Breast epithelium (tissue), 4 donors: ENCODE measurements around the gene MEF2C. TPM values are rescaled to one million over a fixed set of nuclear protein-coding genes. Genes with fewer than 3 reads are reported as not detected.

Experiments used
- DNase-seq, 2 donors: peaks; one replicate each; pipeline ENCODE4 v3.0.0-alpha.2; 2019; ENCODE audit warnings: low spot score in 2 of 2
- H3K27ac ChIP-seq, 2 donors: fragments of 200-600 bp; sonication (generic) in 1 of 2; one replicate each; pipeline ENCODE4 v1.5.1; 2016 to 2019; ENCODE audit warnings: mild to moderate bottlenecking in 1 of 2
- H3K27me3 ChIP-seq, 2 donors: fragments of 200-600 bp; sonication (generic) in 1 of 2; one replicate each; pipeline versions ENCODE4 v1.5.1 to v1.6.0; 2017 to 2019; ENCODE audit warnings: control low read depth in 1 of 2, mild to moderate bottlenecking in 1 of 2
- H3K36me3 ChIP-seq: fragments of 200-600 bp; one replicate; pipeline ENCODE4 v1.5.1; 2019
- H3K4me1 ChIP-seq, 2 donors: fragments of 200-600 bp; sonication (generic); one replicate each; pipeline ENCODE4 v1.5.1; 2016 to 2019; ENCODE audit warnings: control low read depth in 1 of 2
- H3K4me3 ChIP-seq, 3 donors: fragments of 200-600 bp; sonication (generic); 1 replicate in 2 of 3; 2 replicates in 1 of 3; pipeline ENCODE4 v1.5.1; 2016 to 2019; ENCODE audit warnings: mild to moderate bottlenecking in 3 of 3, moderate library complexity in 2 of 3
- H3K9me3 ChIP-seq, 2 donors: fragments of 200-600 bp; sonication (generic) in 1 of 2; one replicate each; pipeline ENCODE4 v1.5.1; 2016 to 2019; ENCODE audit warnings: control low read depth in 1 of 2
- CTCF ChIP-seq, 3 donors: fragments of 450-650 bp; IDR thresholded peaks; one replicate each; pipeline ENCODE4 v1.5.1; 2016 to 2017; ENCODE audit warnings: antibody characterized with exemption in 3 of 3, mild to moderate bottlenecking in 3 of 3, moderate library complexity in 3 of 3
- POLR2A ChIP-seq: fragments of 450-650 bp; IDR thresholded peaks from one replicate; pipeline ENCODE4 v1.6.1; 2016; ENCODE audit warnings: antibody characterized with exemption, mild to moderate bottlenecking, moderate library complexity
- POLR2AphosphoS5 ChIP-seq, 3 donors: sonication (generic); formaldehyde crosslinking; IDR thresholded peaks; one replicate each; pipeline ENCODE4 v1.6.1; 2017; ENCODE audit warnings: antibody characterized with exemption in 3 of 3
- intact Hi-C: fragments of 100-400 bp; cut with DNase I; formaldehyde crosslinking; loops from one replicate; pipeline ENCODE4 v1.15.1; 2023; ENCODE audit warnings: low total_unique reads
- total RNA-seq, 3 donors: library from RNA; depleted of rRNA; stranded (reverse); fragments of >200 nt; gene quantifications; one replicate each; pipeline ENCODE4 v1.1.0, GENCODE V29; 2016

Gene MEF2C
- total RNA-seq, 3 donors from 2014 or later, result 27.4 to 41.8 (median 32.1) TPM

DNA sequence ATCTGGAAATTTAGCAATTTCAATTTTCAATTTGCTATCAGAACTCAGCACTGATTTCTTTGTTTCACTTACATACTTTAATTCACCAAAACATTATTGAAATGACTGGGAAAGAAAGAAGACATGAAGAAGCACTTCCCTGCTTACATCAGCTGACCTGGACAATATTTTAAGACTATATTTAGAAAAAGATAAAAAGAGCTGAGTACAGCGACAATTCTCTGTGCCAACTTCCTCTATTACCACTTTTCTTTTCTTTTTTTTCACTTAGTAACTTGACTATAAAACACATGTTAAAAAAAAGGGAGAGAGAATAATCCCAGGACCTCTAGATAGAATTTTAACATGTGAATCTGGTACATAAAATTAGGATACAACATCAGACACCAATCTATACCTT is 35.6 kb downstream of the MEF2C start:
- intact Hi-C loops, result no loop called here
- Histone ChIP-seq H3K9me3 (no peaks in the 10 kb centered on the region), H3K4me1 (no peaks in the 10 kb centered on the region), H3K27me3 (no peaks in the 10 kb centered on the region), H3K27ac (no peak overlapping the region), H3K36me3 (no peaks in the 10 kb centered on the region), H3K4me3 (no peak overlapping the region)
- TF ChIP-seq CTCF (IDR thresholded peaks at IDR 0.05) (no peak), POLR2A (no peak), POLR2AphosphoS5 (IDR thresholded peaks at IDR 0.05) (no peak)
- no peak for DNase-seq

GRCh38 chr5:88846434-88846833 is 36.5 kb downstream of the MEF2C start:
- Histone ChIP-seq H3K27ac (no peak overlapping the region), H3K9me3 (no peaks in the 10 kb centered on the region), H3K4me3 (no peak overlapping the region), H3K36me3 (no peaks in the 10 kb centered on the region), H3K4me1 (no peaks in the 10 kb centered on the region), H3K27me3 (no peaks in the 10 kb centered on the region)
- no peak for TF ChIP-seq POLR2AphosphoS5 (IDR thresholded peaks at IDR 0.05)
- TF ChIP-seq POLR2A, result no peak
- TF ChIP-seq CTCF (IDR thresholded peaks at IDR 0.05), result no peak
- no peak for DNase-seq
- intact Hi-C loops, result no loop called here

GRCh38 chr5:88845081-88845697 is 37.8 kb downstream of the MEF2C start:
- Histone ChIP-seq H3K4me1 (no peaks in the 10 kb centered on the region), H3K27ac (no peak overlapping the region), H3K36me3 (no peaks in the 10 kb centered on the region)

GRCh38 chr5:88842784-88843183 is 40.2 kb downstream of the MEF2C start:
- DNase-seq, result no peak

More at GRCh38 chr5:88845081-88845697, 37.8 kb downstream of the MEF2C start:
- TF ChIP-seq POLR2A, result no peak
- TF ChIP-seq CTCF (IDR thresholded peaks at IDR 0.05), result no peak
- no peak for TF ChIP-seq POLR2AphosphoS5 (IDR thresholded peaks at IDR 0.05)
- no peak overlapping the region for H3K4me3 ChIP-seq
- DNase-seq, result no peak
- no peaks in the 10 kb centered on the region for H3K9me3 ChIP-seq
- intact Hi-C loops, result no loop called here
- H3K27me3 ChIP-seq, result no peaks in the 10 kb centered on the region

More at GRCh38 chr5:88842784-88843183, 40.2 kb downstream of the MEF2C start:
- Histone ChIP-seq H3K27ac (no peak overlapping the region), H3K4me3 (no peak overlapping the region), H3K27me3 (no peaks in the 10 kb centered on the region), H3K4me1 (no peaks in the 10 kb centered on the region), H3K36me3 (no peaks in the 10 kb centered on the region), H3K9me3 (no peaks in the 10 kb centered on the region)
- no peak for TF ChIP-seq POLR2AphosphoS5 (IDR thresholded peaks at IDR 0.05)
- no peak for TF ChIP-seq CTCF (IDR thresholded peaks at IDR 0.05)
- no peak for TF ChIP-seq POLR2A
- intact Hi-C loops, result no loop called here
